Neural progenitor cell (in vitro differentiated cells): ENCODE data around the gene FBRSL1. TPM values are rescaled to one million over a fixed set of nuclear protein-coding genes. Genes with fewer than 3 reads are reported as not detected.
A peak's percentile ranks its signal among the peaks of the same experiment; 100 is the strongest.

ENCODE experiments used
- DNase-seq: peaks from one replicate; pipeline ENCODE4 v3.0.0-alpha.2; 2016; ENCODE audit warnings: low spot score
- H2AFZ ChIP-seq: fragments of 200-600 bp; sonication (generic); replicated peaks from 2 replicates; pipeline ENCODE4 v1.6.1; 2016; ENCODE audit warnings: antibody characterized with exemption
- H3F3A ChIP-seq: fragments of 200-600 bp; sonication (generic); 2 replicates; pipeline ENCODE4 v1.6.1; 2016; ENCODE audit warnings: antibody characterized with exemption, low read depth
- H3K27ac ChIP-seq: fragments of 200-600 bp; sonication (generic); 2 replicates; pipeline ENCODE4 v1.5.1; 2016; ENCODE audit warnings: mild to moderate bottlenecking
- H3K27me3 ChIP-seq: fragments of 200-600 bp; sonication (generic); 2 replicates; pipeline ENCODE4 v1.6.1; 2016; ENCODE audit warnings: mild to moderate bottlenecking, moderate library complexity
- H3K36me3 ChIP-seq: fragments of 200-600 bp; sonication (generic); 2 replicates; pipeline ENCODE4 v1.5.1; 2016
- H3K4me1 ChIP-seq: fragments of 200-600 bp; sonication (generic); 2 replicates; pipeline ENCODE4 v1.6.1; 2016; ENCODE audit warnings: mixed run types
- H3K4me2 ChIP-seq: fragments of 200-600 bp; sonication (generic); 2 replicates; pipeline ENCODE4 v1.6.1; 2016
- H3K4me3 ChIP-seq: fragments of 200-600 bp; sonication (generic); 2 replicates; pipeline ENCODE4 v1.5.1; 2016
- H3K79me2 ChIP-seq: fragments of 200-600 bp; sonication (generic); 2 replicates; pipeline ENCODE4 v1.6.1; 2016; ENCODE audit warnings: low read depth
- H3K9ac ChIP-seq: fragments of 200-600 bp; sonication (generic); 2 replicates; pipeline ENCODE4 v1.6.1; 2016
- H3K9me3 ChIP-seq: fragments of 200-600 bp; sonication (generic); 2 replicates; pipeline ENCODE4 v1.5.1; 2016; ENCODE audit warnings: low read depth
- H4K20me1 ChIP-seq: fragments of 200-600 bp; sonication (generic); 2 replicates; pipeline ENCODE4 v1.6.1; 2016; ENCODE audit warnings: low read depth
- H3K27ac Mint-ChIP-seq: 3 replicates; pipeline ENCODE4 v1.8.0; 2021; ENCODE audit warnings: mixed read lengths
- H3K27me3 Mint-ChIP-seq: 2 replicates; pipeline ENCODE4 v1.8.0; 2022; ENCODE audit warnings: low read depth, mild to moderate bottlenecking, inconsistent platforms, moderate library complexity, mixed read lengths; ENCODE audit not compliant: insufficient read depth
- H3K36me3 Mint-ChIP-seq: 3 replicates; pipeline ENCODE4 v1.8.0; 2021; ENCODE audit warnings: mixed read lengths
- H3K4me1 Mint-ChIP-seq: 3 replicates; pipeline ENCODE4 v1.8.0; 2021; ENCODE audit warnings: mixed read lengths
- H3K4me3 Mint-ChIP-seq: 3 replicates; pipeline ENCODE4 v1.8.0; 2021; ENCODE audit warnings: mild to moderate bottlenecking, moderate library complexity, mixed read lengths
- H3K9me3 Mint-ChIP-seq: 3 replicates; pipeline ENCODE4 v1.8.0; 2020; ENCODE audit warnings: mixed read lengths
- CTCF ChIP-seq: fragments of 200-600 bp; sonication (generic); IDR thresholded peaks from 2 replicates; pipeline ENCODE4 v1.5.1; 2017; ENCODE audit warnings: antibody characterized with exemption, mild to moderate bottlenecking
- EZH2 ChIP-seq: fragments of 200-600 bp; sonication (generic); IDR thresholded peaks from 2 replicates; pipeline ENCODE4 v1.6.1; 2017; ENCODE audit warnings: antibody characterized with exemption, mild to moderate bottlenecking, moderate library complexity
- EZH2phosphoT487 ChIP-seq: fragments of 200-600 bp; sonication (generic); IDR thresholded peaks from 2 replicates; pipeline ENCODE4 v1.6.1; 2017; ENCODE audit warnings: antibody characterized with exemption
- total RNA-seq: library from RNA; depleted of rRNA; stranded (reverse); fragments of >200 nt; gene quantifications from 2 replicates; pipeline ENCODE4 v1.2.3, GENCODE V29; 2015; ENCODE audit warnings: low replicate concordance

Gene FBRSL1
- total RNA-seq, 1 donor from 2014 or later, result 7.4 TPM

- Histone ChIP-seq H3K4me1 (peaks cover 14% of the 10 kb centered on the region), H3F3A (no peaks in the 10 kb centered on the region), H3K27me3 (no peaks in the 10 kb centered on the region), H3K4me3 (no peak overlapping the region), H2AFZ (no peak overlapping the region), H3K36me3 (no peaks in the 10 kb centered on the region), H3K9ac (no peak overlapping the region), H3K4me2 (no peak overlapping the region), H3K27ac (no peak overlapping the region), H4K20me1 (peaks cover 73% of the 10 kb centered on the region), H3K9me3 (no peaks in the 10 kb centered on the region), H3K79me2 (peaks cover 14% of the 10 kb centered on the region)
- H3K4me3 Mint-ChIP-seq, result no peak overlapping the region
- no peaks in the 10 kb centered on the region for H3K36me3 Mint-ChIP-seq
- DNase-seq, result no peak
- peaks cover 28% of the 10 kb centered on the region for H3K4me1 Mint-ChIP-seq
- TF ChIP-seq EZH2, result no peak
- no peak for TF ChIP-seq CTCF
- TF ChIP-seq EZH2phosphoT487, result no peak
- H3K27me3 Mint-ChIP-seq, result no peaks in the 10 kb centered on the region
- H3K9me3 Mint-ChIP-seq, result no peaks in the 10 kb centered on the region
- H3K27ac Mint-ChIP-seq, result peak overlapping the region; percentile 33
These were observed 16.6 kb downstream of the FBRSL1 start for GRCh38 chr12:132506328-132507160.

- Histone ChIP-seq H3K36me3 (no peaks in the 10 kb centered on the region), H3K4me1 (peaks cover 8% of the 10 kb centered on the region), H3K9me3 (no peaks in the 10 kb centered on the region), H3K27ac (no peak overlapping the region), H2AFZ (no peak overlapping the region), H4K20me1 (peaks cover 67% of the 10 kb centered on the region), H3K79me2 (peaks cover 8% of the 10 kb centered on the region), H3K27me3 (no peaks in the 10 kb centered on the region), H3F3A (no peaks in the 10 kb centered on the region), H3K4me3 (no peak overlapping the region), H3K9ac (no peak overlapping the region), H3K4me2 (no peak overlapping the region)
- H3K4me3 Mint-ChIP-seq, result no peak overlapping the region
- TF ChIP-seq EZH2, result no peak
- TF ChIP-seq EZH2phosphoT487, result no peak
- TF ChIP-seq CTCF, result no peak
- H3K27me3 Mint-ChIP-seq, result peaks cover 2% of the 10 kb centered on the region
- H3K27ac Mint-ChIP-seq, result no peak overlapping the region
- peaks cover 26% of the 10 kb centered on the region for H3K4me1 Mint-ChIP-seq
- H3K9me3 Mint-ChIP-seq, result no peaks in the 10 kb centered on the region
- no peak for DNase-seq
- H3K36me3 Mint-ChIP-seq, result no peaks in the 10 kb centered on the region
These were observed 17.2 kb downstream of the FBRSL1 start for GRCh38 chr12:132507161-132507538.

DNA sequence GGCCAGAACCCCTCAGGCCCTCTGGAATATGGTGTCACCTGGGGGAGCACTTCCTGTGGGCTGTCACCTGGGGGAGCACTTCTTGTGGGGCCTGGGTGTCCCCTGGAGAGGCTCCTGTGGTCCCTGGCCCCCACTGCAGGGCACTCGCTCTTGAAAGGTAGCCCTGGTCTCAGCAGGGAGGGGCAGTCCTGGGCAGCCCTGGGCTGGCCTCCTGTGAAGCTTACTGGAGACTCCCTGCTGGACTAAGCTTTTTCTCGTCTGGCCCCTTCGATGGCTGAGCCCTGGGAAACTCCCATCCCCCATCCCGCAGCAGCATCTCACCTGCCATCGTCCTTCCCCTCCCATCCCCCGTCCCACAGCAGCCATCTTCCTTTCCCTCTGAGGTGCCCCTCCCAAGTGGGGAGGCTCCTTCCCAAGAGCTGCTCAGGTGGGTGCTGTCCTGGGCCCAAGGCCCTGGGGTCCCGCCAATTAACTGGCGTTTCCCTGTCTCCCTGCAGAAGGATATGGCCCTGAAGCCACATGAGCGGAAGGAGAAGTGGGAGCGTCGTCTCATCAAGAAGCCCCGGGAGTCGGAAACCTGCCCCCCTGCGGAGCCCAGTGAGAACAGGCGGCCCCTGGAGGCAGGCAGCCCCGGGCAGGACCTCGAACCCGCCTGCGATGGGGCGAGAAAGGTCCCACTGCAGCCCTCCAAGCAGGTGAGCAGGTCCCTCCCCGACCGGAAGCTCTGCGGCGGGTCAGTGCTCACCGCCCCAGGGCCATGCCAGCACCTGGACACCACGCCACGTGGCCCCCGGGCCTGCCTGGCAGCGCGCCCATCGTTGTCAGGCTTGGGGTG is 17.9 kb downstream of the FBRSL1 start:
- Histone ChIP-seq H3K27me3 (no peaks in the 10 kb centered on the region), H3F3A (no peaks in the 10 kb centered on the region), H3K79me2 (peaks cover 5% of the 10 kb centered on the region), H2AFZ (no peak overlapping the region), H3K36me3 (no peaks in the 10 kb centered on the region), H3K9ac (no peak overlapping the region), H3K27ac (no peak overlapping the region), H3K4me1 (peaks cover 5% of the 10 kb centered on the region), H3K4me2 (no peak overlapping the region), H3K4me3 (no peak overlapping the region), H3K9me3 (no peaks in the 10 kb centered on the region), H4K20me1 (peaks cover 64% of the 10 kb centered on the region)
- H3K27me3 Mint-ChIP-seq, result peaks cover 2% of the 10 kb centered on the region
- peaks cover 22% of the 10 kb centered on the region for H3K4me1 Mint-ChIP-seq
- H3K27ac Mint-ChIP-seq, result no peak overlapping the region
- DNase-seq, result no peak
- TF ChIP-seq EZH2 (no peak), EZH2phosphoT487 (no peak), CTCF (peak; percentile 20)
- no peaks in the 10 kb centered on the region for H3K9me3 Mint-ChIP-seq
- no peak overlapping the region for H3K4me3 Mint-ChIP-seq
- H3K36me3 Mint-ChIP-seq, result no peaks in the 10 kb centered on the region
